IgD-negative memory B cell (primary cell): ENCODE measurements around the gene RPAIN. TPM values are rescaled to one million over a fixed set of nuclear protein-coding genes. Genes with fewer than 3 reads are reported as not detected.

Source experiments
- H3K27ac Mint-ChIP-seq, 3 donors: one replicate each; pipeline ENCODE4 v1.8.0; 2020 to 2022; ENCODE audit warnings: mild to moderate bottlenecking in 3 of 3, mixed read lengths in 3 of 3, moderate library complexity in 1 of 3
- H3K27me3 Mint-ChIP-seq: one replicate; pipeline ENCODE4 v1.8.0; 2021; ENCODE audit warnings: mixed read lengths
- H3K36me3 Mint-ChIP-seq: one replicate; pipeline ENCODE4 v1.8.0; 2020; ENCODE audit warnings: mild to moderate bottlenecking, mixed read lengths
- H3K4me1 Mint-ChIP-seq, 3 donors: one replicate each; pipeline ENCODE4 v1.8.0; 2020 to 2022; ENCODE audit warnings: mixed read lengths in 3 of 3, mild to moderate bottlenecking in 1 of 3
- H3K4me3 Mint-ChIP-seq, 4 donors: one replicate each; pipeline ENCODE4 v1.8.0; 2020 to 2022; ENCODE audit warnings: mild to moderate bottlenecking in 4 of 4, mixed read lengths in 4 of 4, moderate library complexity in 3 of 4
- H3K9me3 Mint-ChIP-seq, 3 donors: one replicate each; pipeline ENCODE4 v1.8.0; 2020 to 2021; ENCODE audit warnings: mixed read lengths in 3 of 3, mild to moderate bottlenecking in 1 of 3
- polyA plus RNA-seq: library from polyadenylated mRNA; unstranded; fragments of 300-500 nt; fragmentation: Illumina TruSeq; gene quantifications from one replicate; pipeline ENCODE4 v1.2.3, GENCODE V29; 2021

The RPAIN gene, protein sequence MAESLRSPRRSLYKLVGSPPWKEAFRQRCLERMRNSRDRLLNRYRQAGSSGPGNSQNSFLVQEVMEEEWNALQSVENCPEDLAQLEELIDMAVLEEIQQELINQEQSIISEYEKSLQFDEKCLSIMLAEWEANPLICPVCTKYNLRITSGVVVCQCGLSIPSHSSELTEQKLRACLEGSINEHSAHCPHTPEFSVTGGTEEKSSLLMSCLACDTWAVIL
- 36.8 TPM for polyA plus RNA-seq

DNA sequence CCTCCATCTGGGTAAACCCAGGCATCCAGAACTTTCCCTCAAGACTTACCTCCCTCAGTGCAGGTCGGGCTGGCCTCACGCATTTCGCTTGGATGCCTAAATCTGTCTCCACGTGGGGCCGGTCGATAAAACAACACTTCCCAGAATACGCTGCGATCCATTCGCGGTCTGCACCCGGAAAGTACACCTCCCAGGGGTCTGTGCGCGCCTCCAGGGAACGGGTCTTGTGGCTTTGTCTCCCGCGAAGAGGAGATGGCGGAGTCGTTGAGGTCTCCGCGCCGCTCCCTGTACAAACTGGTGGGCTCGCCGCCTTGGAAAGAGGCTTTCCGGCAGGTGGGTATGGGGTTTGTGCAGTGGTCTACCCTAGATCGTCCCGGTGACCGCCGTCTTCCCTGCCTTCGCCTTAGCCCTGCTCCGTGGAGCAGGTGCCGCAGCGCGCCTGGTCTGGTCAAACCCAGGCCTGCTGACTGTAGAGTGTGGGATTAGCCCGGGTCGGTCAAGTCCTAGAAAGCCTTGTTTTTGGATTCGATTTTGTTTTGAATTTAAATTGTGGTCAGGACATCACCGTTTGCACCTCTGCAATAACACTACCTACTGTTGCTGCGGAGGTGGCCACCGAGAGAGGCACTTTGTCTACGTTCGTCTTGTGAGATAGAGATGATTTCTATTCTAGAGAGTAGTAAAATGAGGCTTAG is at the start of gene RPAIN:
Gene RPAIN (plus strand): TSS at position 224 of the 695 bp plus-strand sequence. CDS start 29 bp downstream, at position 253.
- peaks cover 12 to 26% (median 17%) of the 10 kb centered on the region in 3 donors for H3K4me1 Mint-ChIP-seq

DNA sequence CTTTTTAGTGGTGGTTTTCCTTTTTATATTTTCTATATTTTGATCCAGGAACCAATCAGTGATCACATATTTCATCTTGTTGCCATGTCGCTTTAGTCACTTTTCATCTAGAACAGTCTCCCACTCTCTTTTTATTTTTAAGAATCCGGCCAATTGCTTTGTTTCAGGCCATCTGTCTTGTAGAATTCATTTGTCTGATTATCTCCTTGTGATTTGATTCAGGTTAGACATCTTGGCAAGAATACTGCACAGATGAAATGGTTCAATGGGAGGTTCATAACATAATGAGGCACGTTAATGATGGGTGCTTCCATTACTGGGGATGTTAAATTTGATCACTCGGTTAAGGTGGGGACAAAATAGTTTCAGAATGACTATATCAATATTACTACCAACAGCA is 49.6 kb upstream of the RPAIN start:
- H3K27ac Mint-ChIP-seq, result peak overlapping the region in 1 of 3 donors; percentile 49

More for the DNA sequence above, at the start of gene RPAIN:
- no peaks in the 10 kb centered on the region for H3K9me3 Mint-ChIP-seq
- H3K27me3 Mint-ChIP-seq, result no peaks in the 10 kb centered on the region
- peak within 1 kb of the TSS; percentile 96 to 99 (median 98) for H3K4me3 Mint-ChIP-seq
- peak within 1 kb of the TSS; percentile 97 to 100 (median 99) for H3K27ac Mint-ChIP-seq
- H3K36me3 Mint-ChIP-seq, result peaks cover 3% of the 10 kb centered on the region

DNA sequence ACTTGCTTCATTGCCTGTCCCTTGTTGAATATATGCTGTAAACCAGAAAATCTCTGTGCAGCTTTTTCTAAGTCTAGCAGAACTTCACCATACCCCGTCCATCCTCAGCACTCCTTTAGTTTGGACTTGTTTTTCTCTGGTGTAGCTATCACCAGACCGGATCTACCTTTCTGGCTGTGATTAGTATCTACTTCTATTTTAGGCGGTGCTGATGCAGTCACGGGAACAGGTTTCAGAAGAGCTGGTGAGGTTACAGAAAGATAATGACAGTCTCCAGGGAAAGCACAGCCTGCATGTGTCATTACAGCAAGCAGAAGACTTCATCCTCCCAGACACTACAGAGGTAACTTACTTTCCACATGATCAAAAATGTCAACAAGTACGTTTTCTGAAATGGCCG is 46.9 kb upstream of the RPAIN start:
- peak overlapping the region in 1 of 4 donors; percentile 7 for H3K4me3 Mint-ChIP-seq
- peaks cover 4% of the 10 kb centered on the region for H3K36me3 Mint-ChIP-seq
- no peaks in the 10 kb centered on the region for H3K27me3 Mint-ChIP-seq
- peak overlapping the region; percentile 35 to 91 (median 78) for H3K27ac Mint-ChIP-seq
- peaks cover 0 to 8% (median 8%) of the 10 kb centered on the region in 3 donors for H3K4me1 Mint-ChIP-seq
- H3K9me3 Mint-ChIP-seq, result no peaks in the 10 kb centered on the region

More for the DNA sequence above, 49.6 kb upstream of the RPAIN start:
- Mint-ChIP-seq H3K9me3 (no peaks in the 10 kb centered on the region), H3K27me3 (no peaks in the 10 kb centered on the region), H3K4me1 (peaks cover 0 to 8% (median 8%) of the 10 kb centered on the region in 3 donors), H3K4me3 (no peak overlapping the region), H3K36me3 (peaks cover 4% of the 10 kb centered on the region)

DNA sequence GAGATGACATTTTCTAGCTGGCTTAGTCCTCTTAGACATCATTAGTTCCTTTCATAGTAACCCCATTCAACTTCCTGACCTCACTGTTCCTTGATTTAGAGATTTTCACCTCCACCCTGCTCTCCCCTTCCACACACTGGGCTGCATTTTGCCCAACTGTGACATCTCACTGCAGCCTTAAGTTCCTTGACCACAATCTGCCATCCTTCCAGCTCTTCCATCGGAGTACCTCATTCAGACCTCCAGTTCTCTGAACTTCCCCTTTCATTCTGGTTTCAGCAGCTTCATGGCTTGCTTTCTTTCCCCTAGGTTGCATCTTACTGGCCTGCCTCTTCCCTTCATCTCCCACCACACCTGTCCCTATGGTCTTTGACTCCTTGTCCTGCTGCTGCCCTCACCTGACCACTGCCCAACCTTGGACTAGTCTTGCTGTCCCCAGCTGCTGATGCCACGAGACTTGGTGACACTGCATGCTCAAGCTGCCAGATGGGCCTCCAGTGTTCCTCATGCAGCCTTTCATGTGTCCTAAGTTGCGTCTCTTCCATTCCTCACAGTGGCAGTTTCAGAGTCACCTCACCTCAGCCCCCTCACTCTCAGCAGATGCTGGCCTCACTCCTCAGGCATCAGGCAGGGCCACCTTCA is 41.3 kb upstream of the RPAIN start:
- H3K27me3 Mint-ChIP-seq, result no peaks in the 10 kb centered on the region
- H3K4me1 Mint-ChIP-seq, result peaks cover 2 to 9% (median 2%) of the 10 kb centered on the region in 3 donors
- H3K9me3 Mint-ChIP-seq, result no peaks in the 10 kb centered on the region
- peak overlapping the region in 2 of 3 donors; percentile 81 to 94 for H3K27ac Mint-ChIP-seq
- H3K36me3 Mint-ChIP-seq, result peaks cover 7% of the 10 kb centered on the region
- no peak overlapping the region for H3K4me3 Mint-ChIP-seq

DNA sequence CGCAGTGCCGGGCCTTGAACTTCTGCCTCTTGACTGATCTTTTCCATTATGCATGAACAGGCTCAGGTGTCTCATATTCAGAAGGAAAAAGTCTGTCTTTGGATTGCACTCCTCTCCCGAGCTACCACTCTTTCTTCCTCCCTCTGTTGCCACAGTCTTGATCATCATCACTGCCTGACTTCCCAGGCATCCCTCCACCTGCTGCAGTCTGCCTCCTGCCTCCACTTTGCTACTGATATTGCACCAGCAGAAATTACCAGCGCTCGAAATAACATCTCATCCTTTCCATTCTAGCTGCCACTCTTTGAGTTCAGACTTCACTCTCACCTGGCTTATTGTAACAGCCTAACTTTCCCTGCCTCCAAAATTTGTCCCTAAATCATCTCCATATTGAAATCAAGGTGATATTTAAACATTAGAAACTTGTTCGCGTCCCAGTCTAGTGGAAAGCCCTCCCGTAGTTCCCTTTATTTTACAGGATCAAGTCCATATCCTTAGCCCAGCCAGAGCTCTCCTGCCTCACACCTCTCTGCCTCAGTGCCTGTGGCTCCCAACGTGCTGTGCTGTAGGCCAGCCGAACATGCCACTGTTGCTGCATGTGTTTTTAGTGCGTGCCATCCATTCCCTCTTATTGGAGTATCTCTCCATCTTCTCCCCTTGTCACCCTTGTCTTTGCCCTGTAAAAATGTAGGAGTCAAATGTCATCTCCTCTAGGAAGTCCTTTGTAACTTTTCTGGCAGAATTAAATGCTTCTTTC is 40.5 kb upstream of the RPAIN start:
- no peaks in the 10 kb centered on the region for H3K27me3 Mint-ChIP-seq
- H3K9me3 Mint-ChIP-seq, result no peaks in the 10 kb centered on the region
- H3K4me1 Mint-ChIP-seq, result peaks cover 0 to 9% (median 2%) of the 10 kb centered on the region in 3 donors
- H3K27ac Mint-ChIP-seq, result peak overlapping the region; percentile 13 to 81 (median 67)
- no peak overlapping the region for H3K4me3 Mint-ChIP-seq
- peaks cover 7% of the 10 kb centered on the region for H3K36me3 Mint-ChIP-seq

DNA sequence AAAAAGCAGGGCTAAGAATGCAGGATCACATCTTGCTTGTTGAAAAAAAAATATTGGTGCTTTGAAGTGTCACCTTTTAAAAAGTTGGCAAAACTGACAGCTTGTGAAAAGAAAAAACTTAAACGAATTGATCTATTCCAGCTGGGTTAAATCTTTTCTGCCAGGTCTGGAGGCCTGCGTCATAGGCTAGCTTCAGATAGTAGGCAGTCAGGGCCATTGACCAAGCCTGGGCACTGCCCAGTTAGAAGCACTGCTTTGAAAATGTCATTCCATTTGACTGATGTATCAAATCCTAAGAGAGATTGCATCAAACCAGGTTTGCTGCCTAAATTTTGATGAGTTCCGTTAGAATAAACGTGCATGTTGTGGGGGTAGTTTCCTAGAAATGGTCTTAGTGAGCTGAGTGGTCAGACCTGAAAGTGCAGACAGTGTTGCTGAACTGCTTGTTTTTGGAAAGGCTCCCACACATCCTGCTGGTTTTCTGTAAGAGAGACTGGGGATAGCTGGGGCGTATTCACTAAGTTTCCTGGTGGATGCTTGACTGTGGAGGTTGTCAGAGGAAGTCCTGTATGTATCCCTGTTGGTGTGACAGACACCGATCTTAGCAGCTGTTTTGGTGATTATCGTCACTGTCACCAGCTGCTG is 39.4 kb upstream of the RPAIN start:
- H3K27ac Mint-ChIP-seq, result peak overlapping the region; percentile 19 to 81 (median 67)
- H3K27me3 Mint-ChIP-seq, result no peaks in the 10 kb centered on the region
- peaks cover 7% of the 10 kb centered on the region for H3K36me3 Mint-ChIP-seq
- no peak overlapping the region for H3K4me3 Mint-ChIP-seq
- peaks cover 0 to 9% (median 2%) of the 10 kb centered on the region in 3 donors for H3K4me1 Mint-ChIP-seq
- no peaks in the 10 kb centered on the region for H3K9me3 Mint-ChIP-seq

DNA sequence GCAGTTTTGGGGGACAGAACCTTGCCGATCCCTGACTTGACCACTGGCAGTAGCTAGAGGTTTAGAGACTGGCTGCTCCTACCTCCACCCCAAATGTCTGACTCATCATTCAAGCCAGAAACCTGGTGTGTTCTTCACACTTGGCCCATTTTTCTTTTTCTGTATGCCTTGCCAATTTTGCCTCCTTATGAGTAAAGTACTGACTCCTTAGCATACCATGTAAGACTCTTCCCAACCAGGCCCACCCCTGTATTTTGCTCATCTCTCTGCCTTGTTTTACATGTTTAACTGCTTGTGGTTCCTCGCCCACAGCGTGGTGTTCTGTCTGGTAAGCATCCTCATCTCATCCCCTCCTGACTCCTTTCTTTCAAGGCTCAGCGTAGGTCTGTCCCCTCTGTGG is 38.4 kb upstream of the RPAIN start:
- H3K27ac Mint-ChIP-seq, result peak overlapping the region in 1 of 3 donors; percentile 81
- H3K9me3 Mint-ChIP-seq, result no peaks in the 10 kb centered on the region
- peaks cover 7% of the 10 kb centered on the region for H3K36me3 Mint-ChIP-seq
- no peaks in the 10 kb centered on the region for H3K27me3 Mint-ChIP-seq
- H3K4me1 Mint-ChIP-seq, result peaks cover 0 to 9% (median 2%) of the 10 kb centered on the region in 3 donors
- no peak overlapping the region for H3K4me3 Mint-ChIP-seq

DNA sequence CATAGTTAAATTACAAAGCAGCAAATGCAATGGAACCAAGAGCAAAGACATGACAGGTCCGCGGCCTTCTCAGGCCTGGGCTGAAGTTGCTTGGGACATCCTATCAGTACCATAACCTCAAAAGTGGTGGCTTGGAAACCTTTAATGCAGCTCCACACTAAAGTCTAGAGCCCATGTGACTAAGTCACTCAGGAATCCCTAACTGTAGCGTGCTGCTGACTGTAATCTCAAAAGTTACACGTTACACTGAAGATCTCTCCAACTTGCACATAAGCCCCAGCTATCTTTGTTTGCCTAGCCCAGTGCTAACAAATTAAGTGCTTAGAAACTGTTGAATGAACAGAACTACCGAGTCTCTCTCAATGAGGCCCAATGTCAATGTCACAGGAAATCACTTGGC is 28.3 kb upstream of the RPAIN start:
- peak overlapping the region in 2 of 3 donors; percentile 35 to 85 for H3K27ac Mint-ChIP-seq
- no peaks in the 10 kb centered on the region for H3K27me3 Mint-ChIP-seq
- peaks cover 9% of the 10 kb centered on the region for H3K36me3 Mint-ChIP-seq
- H3K4me3 Mint-ChIP-seq, result no peak overlapping the region
- peaks cover 5 to 9% (median 5%) of the 10 kb centered on the region in 3 donors for H3K4me1 Mint-ChIP-seq
- peaks cover 0 to 4% (median 3%) of the 10 kb centered on the region in 3 donors for H3K9me3 Mint-ChIP-seq

DNA sequence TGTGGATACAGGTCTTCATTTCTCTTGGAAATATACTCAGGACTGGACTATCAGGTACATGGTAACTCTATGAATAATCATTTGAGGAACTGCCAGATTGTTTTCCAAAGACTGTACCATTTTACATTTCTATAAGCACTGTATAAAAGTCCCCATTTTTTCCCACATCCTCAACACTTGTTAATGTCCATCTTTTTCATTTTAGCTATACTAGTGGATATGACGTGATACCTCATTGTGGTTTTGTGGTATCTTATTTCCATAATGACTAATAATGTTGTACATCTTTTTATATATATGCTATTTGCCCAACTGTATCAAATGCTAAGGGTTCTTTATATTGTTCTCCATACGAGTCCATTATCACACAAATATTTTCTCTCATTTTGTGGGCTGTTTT is 23.4 kb upstream of the RPAIN start:
- H3K9me3 Mint-ChIP-seq, result no peaks in the 10 kb centered on the region
- no peak overlapping the region for H3K4me3 Mint-ChIP-seq
- H3K27ac Mint-ChIP-seq, result peak overlapping the region in 2 of 3 donors; percentile 4 to 53
- no peaks in the 10 kb centered on the region for H3K27me3 Mint-ChIP-seq
- no peaks in the 10 kb centered on the region for H3K4me1 Mint-ChIP-seq
- peaks cover 6% of the 10 kb centered on the region for H3K36me3 Mint-ChIP-seq

DNA sequence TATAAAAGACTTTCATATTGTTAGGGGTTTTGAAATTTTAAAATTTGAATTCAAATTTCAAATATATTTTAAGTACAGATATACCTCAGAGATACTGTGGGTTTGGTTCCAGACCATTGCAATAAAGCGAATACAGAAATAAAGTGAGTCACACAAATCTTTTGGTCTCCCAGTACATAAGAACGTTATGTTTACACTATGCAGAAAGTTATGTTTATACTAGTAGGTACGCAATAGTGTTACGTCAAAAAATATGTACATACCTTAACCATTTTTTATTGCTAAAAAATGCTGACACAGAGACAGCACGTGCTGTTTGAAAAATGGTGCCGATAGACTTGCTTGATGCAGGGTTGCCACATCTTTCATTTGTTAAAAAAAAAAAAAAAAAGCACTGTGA is 20.2 kb upstream of the RPAIN start:
- peaks cover 0 to 3% (median 0%) of the 10 kb centered on the region in 3 donors for H3K4me1 Mint-ChIP-seq
- H3K27ac Mint-ChIP-seq, result no peak overlapping the region
- H3K27me3 Mint-ChIP-seq, result no peaks in the 10 kb centered on the region
- H3K36me3 Mint-ChIP-seq, result peaks cover 2% of the 10 kb centered on the region
- no peaks in the 10 kb centered on the region for H3K9me3 Mint-ChIP-seq
- no peak overlapping the region for H3K4me3 Mint-ChIP-seq

DNA sequence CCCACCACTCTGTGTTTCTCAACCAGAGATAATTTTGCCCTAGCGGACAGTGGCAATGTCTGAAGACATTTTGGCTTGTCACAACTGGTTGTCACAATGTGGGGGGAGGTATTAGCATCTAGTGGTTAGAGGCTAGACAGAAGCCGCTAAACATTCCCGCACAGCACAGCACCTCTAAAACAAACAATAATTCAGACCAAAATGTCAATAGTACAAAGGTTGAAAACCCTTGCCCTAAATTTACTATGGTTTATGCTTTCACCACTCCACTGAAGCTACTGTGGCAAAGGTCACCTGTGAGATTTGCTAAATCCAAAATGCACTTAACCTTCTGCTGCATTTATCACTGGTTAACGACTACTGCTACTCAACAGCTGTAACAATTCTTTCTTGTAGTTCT is 14.6 kb upstream of the RPAIN start:
- H3K4me3 Mint-ChIP-seq, result peak overlapping the region in 1 of 4 donors; percentile 33
- H3K4me1 Mint-ChIP-seq, result peaks cover 6 to 11% (median 8%) of the 10 kb centered on the region in 3 donors
- H3K27ac Mint-ChIP-seq, result peak overlapping the region in 1 of 3 donors; percentile 72
- no peaks in the 10 kb centered on the region for H3K27me3 Mint-ChIP-seq
- no peaks in the 10 kb centered on the region for H3K9me3 Mint-ChIP-seq
- H3K36me3 Mint-ChIP-seq, result no peaks in the 10 kb centered on the region

DNA sequence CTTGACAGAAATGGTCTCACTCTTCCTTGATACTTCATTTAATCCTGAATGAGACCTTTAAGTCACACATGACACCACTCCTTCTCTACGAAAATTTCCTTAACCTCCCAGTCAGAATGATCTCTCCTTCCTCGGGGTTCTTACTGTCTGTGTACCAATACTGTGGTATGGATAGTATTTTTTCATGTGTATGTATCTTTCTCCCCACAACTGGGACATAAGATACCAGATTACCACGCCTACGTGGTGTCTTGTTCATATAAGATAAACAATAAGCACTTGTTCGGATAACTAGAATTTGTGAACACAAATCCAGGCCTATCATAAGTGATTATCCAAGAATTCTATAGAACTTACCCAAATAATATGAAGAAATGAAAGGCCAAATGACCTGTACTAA is 11.8 kb upstream of the RPAIN start:
- Mint-ChIP-seq H3K4me1 (peaks cover 16 to 30% (median 22%) of the 10 kb centered on the region in 3 donors), H3K27ac (no peak overlapping the region), H3K9me3 (no peaks in the 10 kb centered on the region), H3K4me3 (no peak overlapping the region), H3K27me3 (no peaks in the 10 kb centered on the region), H3K36me3 (no peaks in the 10 kb centered on the region)

DNA sequence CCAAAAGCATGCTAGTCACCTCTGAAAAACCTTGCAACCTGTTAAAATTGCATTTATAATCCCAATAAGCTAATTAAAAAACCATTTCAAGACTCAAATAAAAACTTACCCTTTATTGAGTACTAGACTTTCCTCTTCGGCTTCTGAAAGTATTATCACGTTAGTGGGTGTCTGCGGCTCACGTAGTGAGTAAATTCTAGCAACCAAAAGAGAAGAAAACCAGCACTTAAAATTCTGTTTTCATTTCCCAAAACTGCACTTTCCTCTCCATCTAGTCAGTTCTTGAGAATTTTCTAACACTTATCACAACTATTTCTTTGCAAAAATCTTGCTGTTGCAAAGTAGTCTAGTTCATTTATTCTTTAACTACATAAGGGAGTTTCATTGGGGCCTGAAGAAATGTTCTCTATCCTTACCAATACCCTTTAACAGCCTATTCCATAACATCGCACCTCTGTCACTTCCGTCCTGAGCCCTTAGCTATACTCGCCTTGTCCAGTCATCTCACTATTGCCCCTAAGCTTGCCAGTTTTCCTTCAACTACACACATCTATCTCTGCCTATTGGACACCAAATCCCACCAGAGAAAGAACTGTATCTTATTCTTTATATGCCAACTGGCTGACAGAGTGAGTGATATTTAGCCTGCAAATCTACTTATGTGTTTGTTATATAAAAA is 9.2 kb upstream of the RPAIN start:
- peak overlapping the region in 2 of 3 donors; percentile 66 to 81 for H3K27ac Mint-ChIP-seq
- peak overlapping the region in 3 of 4 donors; percentile 1 to 67 (median 34) for H3K4me3 Mint-ChIP-seq
- H3K9me3 Mint-ChIP-seq, result no peaks in the 10 kb centered on the region
- no peaks in the 10 kb centered on the region for H3K36me3 Mint-ChIP-seq
- peaks cover 18 to 31% (median 29%) of the 10 kb centered on the region in 3 donors for H3K4me1 Mint-ChIP-seq
- H3K27me3 Mint-ChIP-seq, result no peaks in the 10 kb centered on the region

DNA sequence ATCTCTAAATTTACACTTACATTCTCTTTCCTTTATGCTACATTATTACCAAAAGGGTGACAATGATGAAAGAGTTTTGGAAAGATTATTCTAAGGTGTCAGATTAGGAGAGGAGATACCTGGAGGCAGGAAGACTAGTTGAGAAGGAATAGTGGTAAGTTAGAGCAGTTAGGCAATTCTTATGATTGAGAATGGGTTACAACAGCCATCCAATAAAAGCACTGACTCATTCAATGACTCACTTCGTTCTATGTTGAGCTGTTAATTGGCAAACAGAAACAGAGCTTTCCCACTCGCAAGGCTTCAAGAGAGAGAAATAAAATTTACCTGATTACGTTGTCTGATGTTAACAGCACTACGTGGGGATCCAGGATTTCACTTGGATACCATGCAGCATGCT is 6.3 kb upstream of the RPAIN start:
- Mint-ChIP-seq H3K27me3 (no peaks in the 10 kb centered on the region), H3K27ac (peak overlapping the region in 1 of 3 donors; percentile 45), H3K4me3 (peak overlapping the region in 1 of 4 donors; percentile 53), H3K4me1 (peaks cover 25 to 39% (median 39%) of the 10 kb centered on the region in 3 donors), H3K9me3 (no peaks in the 10 kb centered on the region), H3K36me3 (peaks cover 2% of the 10 kb centered on the region)
